Neural cell (in vitro differentiated cells): ENCODE data around the gene IHH. TPM values are rescaled to one million over a fixed set of nuclear protein-coding genes. Genes with fewer than 3 reads are reported as not detected.

Experiments used
- H2AFZ ChIP-seq: fragments of 200-600, 300-800 bp; sonication (generic), shearing (Covaris generic); 2 replicates; pipeline ENCODE4 v1.6.0; 2014; ENCODE audit warnings: low read depth, mild to moderate bottlenecking, antibody characterized with exemption, low read length, moderate library complexity
- H3F3A ChIP-seq: fragments of 200-600 bp; shearing (Covaris generic); 2 replicates; pipeline ENCODE4 v1.6.1; 2016; ENCODE audit warnings: mild to moderate bottlenecking, moderate library complexity, mixed read lengths, antibody characterized with exemption, low read length; ENCODE audit not compliant: insufficient read depth, poor library complexity, severe bottlenecking
- H3K27ac ChIP-seq: fragments of 200-600, 300-800 bp; sonication (generic), shearing (Covaris generic); 2 replicates; pipeline ENCODE4 v1.5.1; 2014; ENCODE audit warnings: mild to moderate bottlenecking, low read length, moderate library complexity
- H3K27me3 ChIP-seq: fragments of 300-800, 200-600 bp; sonication (generic), shearing (Covaris generic); 2 replicates; pipeline ENCODE4 v1.6.0; 2014; ENCODE audit warnings: mild to moderate bottlenecking, low read depth, low read length, moderate library complexity; ENCODE audit not compliant: insufficient read depth
- H3K36me3 ChIP-seq: fragments of 300-800, 200-600 bp; sonication (generic), shearing (Covaris generic); 2 replicates; pipeline ENCODE4 v1.5.1; 2014; ENCODE audit warnings: mild to moderate bottlenecking, antibody characterized with exemption, low read length, moderate library complexity; ENCODE audit not compliant: insufficient read depth
- H3K4me2 ChIP-seq: fragments of 300-800, 200-600 bp; sonication (generic), shearing (Covaris generic); 2 replicates; pipeline ENCODE4 v1.6.0; 2014; ENCODE audit warnings: mild to moderate bottlenecking, low read length
- H3K4me3 ChIP-seq: fragments of 300-800, 200-600 bp; sonication (generic), shearing (Covaris generic); 2 replicates; pipeline ENCODE4 v1.5.1; 2014; ENCODE audit warnings: mild to moderate bottlenecking, low read length, moderate library complexity
- H3K79me2 ChIP-seq: fragments of 200-600 bp; shearing (Covaris generic); replicated peaks from 2 replicates; pipeline ENCODE4 v1.6.0; 2014; ENCODE audit warnings: mild to moderate bottlenecking, low read length, moderate library complexity; ENCODE audit not compliant: insufficient read depth
- H3K9ac ChIP-seq: fragments of 300-800, 200-600 bp; sonication (generic), shearing (Covaris generic); 2 replicates; pipeline ENCODE4 v1.6.1; 2016; ENCODE audit warnings: mild to moderate bottlenecking, low read length, mixed read lengths
- H3K9me2 ChIP-seq: fragments of 200-600 bp; shearing (Covaris generic); 2 replicates; pipeline ENCODE4 v1.6.1; 2016; ENCODE audit warnings: mild to moderate bottlenecking, low read length, mixed read lengths; ENCODE audit not compliant: insufficient read depth
- H3K9me3 ChIP-seq: fragments of 200-600, 300-800 bp; sonication (generic), shearing (Covaris generic); 2 replicates; pipeline ENCODE4 v1.6.1; 2016; ENCODE audit warnings: mild to moderate bottlenecking, mixed run types, low read length, moderate library complexity, mixed read lengths
- H4K20me1 ChIP-seq: fragments of 200-600 bp; shearing (Covaris generic); 2 replicates; pipeline ENCODE4 v1.6.1; 2016; ENCODE audit warnings: mild to moderate bottlenecking, mixed run types; ENCODE audit not compliant: insufficient read depth
- EP300 ChIP-seq: fragments of 450-650 bp; conservative IDR thresholded peaks from 2 replicates; pipeline ENCODE4 v1.6.1; 2014; ENCODE audit warnings: antibody characterized with exemption, mild to moderate bottlenecking, moderate library complexity; ENCODE audit not compliant: poor library complexity, severe bottlenecking
- EZH2 ChIP-seq: fragments of 200-600, 300-800 bp; shearing (Covaris generic), sonication (generic); IDR thresholded peaks from 2 replicates; pipeline ENCODE4 v1.6.1; 2014; ENCODE audit warnings: antibody characterized with exemption, low read length, borderline replicate concordance, mild to moderate bottlenecking; ENCODE audit not compliant: insufficient read depth, poor library complexity, severe bottlenecking
- MXI1 ChIP-seq: fragments of 450-650 bp; conservative IDR thresholded peaks from 2 replicates; pipeline ENCODE4 v1.6.1; 2014; ENCODE audit warnings: antibody characterized with exemption, mild to moderate bottlenecking; ENCODE audit not compliant: poor library complexity, severe bottlenecking
- POLR2AphosphoS5 ChIP-seq: IDR thresholded peaks from 2 replicates; pipeline ENCODE4 v1.6.1; 2012
- RAD21 ChIP-seq: fragments of 450-650 bp; conservative IDR thresholded peaks from 2 replicates; pipeline ENCODE4 v1.6.1; 2014; ENCODE audit warnings: antibody characterized with exemption, mild to moderate bottlenecking, moderate library complexity
- SMC3 ChIP-seq: fragments of 450-650 bp; conservative IDR thresholded peaks from 2 replicates; pipeline ENCODE4 v1.6.1; 2014; ENCODE audit warnings: antibody characterized with exemption, mild to moderate bottlenecking, moderate library complexity; ENCODE audit not compliant: poor library complexity
- TAF1 ChIP-seq: IDR thresholded peaks from 2 replicates; pipeline ENCODE4 v1.6.1; 2012; ENCODE audit warnings: low read depth
- polyA plus RNA-seq: library from polyadenylated mRNA; depleted of rRNA; stranded (reverse); fragments of >200 nt; gene quantifications from 2 replicates; pipeline ENCODE4 v1.2.3, GENCODE V29; 2014
- TF ChIP-seq, protein P1 (sequence below): IDR thresholded peaks from 2 replicates; pipeline ENCODE4 v1.6.1; 2012; ENCODE audit warnings: borderline replicate concordance
- TF ChIP-seq, protein P2 (sequence below): fragments of 450-650 bp; IDR thresholded peaks from 2 replicates; pipeline ENCODE4 v1.5.1; 2014; ENCODE audit warnings: antibody characterized with exemption, mild to moderate bottlenecking, moderate library complexity; ENCODE audit not compliant: poor library complexity, severe bottlenecking

The IHH gene
- polyA plus RNA-seq, 1 donor from 2014 or later: not detected

DNA sequence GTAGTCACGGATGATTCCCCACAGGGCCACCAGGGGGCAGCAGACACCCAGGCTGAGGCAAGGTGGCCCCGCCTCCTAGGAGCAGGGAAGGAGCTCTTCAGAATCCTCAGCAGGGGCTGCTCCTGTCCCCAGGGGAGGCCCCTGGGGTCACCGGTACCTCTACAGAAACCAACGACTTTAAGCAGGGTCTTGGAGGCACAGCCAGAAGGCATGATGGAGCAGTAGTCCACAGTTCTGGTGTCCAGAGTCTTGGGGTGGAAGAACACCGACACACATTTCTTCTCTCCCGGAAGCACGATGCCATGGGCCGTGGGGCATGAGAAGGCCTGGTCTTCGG is 30.9 kb downstream of the IHH start:
- TF ChIP-seq SMC3: peak; percentile 90
- TF ChIP-seq, protein P1, sequence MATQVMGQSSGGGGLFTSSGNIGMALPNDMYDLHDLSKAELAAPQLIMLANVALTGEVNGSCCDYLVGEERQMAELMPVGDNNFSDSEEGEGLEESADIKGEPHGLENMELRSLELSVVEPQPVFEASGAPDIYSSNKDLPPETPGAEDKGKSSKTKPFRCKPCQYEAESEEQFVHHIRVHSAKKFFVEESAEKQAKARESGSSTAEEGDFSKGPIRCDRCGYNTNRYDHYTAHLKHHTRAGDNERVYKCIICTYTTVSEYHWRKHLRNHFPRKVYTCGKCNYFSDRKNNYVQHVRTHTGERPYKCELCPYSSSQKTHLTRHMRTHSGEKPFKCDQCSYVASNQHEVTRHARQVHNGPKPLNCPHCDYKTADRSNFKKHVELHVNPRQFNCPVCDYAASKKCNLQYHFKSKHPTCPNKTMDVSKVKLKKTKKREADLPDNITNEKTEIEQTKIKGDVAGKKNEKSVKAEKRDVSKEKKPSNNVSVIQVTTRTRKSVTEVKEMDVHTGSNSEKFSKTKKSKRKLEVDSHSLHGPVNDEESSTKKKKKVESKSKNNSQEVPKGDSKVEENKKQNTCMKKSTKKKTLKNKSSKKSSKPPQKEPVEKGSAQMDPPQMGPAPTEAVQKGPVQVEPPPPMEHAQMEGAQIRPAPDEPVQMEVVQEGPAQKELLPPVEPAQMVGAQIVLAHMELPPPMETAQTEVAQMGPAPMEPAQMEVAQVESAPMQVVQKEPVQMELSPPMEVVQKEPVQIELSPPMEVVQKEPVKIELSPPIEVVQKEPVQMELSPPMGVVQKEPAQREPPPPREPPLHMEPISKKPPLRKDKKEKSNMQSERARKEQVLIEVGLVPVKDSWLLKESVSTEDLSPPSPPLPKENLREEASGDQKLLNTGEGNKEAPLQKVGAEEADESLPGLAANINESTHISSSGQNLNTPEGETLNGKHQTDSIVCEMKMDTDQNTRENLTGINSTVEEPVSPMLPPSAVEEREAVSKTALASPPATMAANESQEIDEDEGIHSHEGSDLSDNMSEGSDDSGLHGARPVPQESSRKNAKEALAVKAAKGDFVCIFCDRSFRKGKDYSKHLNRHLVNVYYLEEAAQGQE: no peak
- peak; percentile 85 for TF ChIP-seq RAD21
- no peak for TF ChIP-seq POLR2AphosphoS5
- TF ChIP-seq, protein P2, sequence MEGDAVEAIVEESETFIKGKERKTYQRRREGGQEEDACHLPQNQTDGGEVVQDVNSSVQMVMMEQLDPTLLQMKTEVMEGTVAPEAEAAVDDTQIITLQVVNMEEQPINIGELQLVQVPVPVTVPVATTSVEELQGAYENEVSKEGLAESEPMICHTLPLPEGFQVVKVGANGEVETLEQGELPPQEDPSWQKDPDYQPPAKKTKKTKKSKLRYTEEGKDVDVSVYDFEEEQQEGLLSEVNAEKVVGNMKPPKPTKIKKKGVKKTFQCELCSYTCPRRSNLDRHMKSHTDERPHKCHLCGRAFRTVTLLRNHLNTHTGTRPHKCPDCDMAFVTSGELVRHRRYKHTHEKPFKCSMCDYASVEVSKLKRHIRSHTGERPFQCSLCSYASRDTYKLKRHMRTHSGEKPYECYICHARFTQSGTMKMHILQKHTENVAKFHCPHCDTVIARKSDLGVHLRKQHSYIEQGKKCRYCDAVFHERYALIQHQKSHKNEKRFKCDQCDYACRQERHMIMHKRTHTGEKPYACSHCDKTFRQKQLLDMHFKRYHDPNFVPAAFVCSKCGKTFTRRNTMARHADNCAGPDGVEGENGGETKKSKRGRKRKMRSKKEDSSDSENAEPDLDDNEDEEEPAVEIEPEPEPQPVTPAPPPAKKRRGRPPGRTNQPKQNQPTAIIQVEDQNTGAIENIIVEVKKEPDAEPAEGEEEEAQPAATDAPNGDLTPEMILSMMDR: peak; percentile 95
- no peak for TF ChIP-seq EP300
- TF ChIP-seq EZH2: no peak
- TF ChIP-seq TAF1: no peak
- TF ChIP-seq MXI1: no peak

DNA sequence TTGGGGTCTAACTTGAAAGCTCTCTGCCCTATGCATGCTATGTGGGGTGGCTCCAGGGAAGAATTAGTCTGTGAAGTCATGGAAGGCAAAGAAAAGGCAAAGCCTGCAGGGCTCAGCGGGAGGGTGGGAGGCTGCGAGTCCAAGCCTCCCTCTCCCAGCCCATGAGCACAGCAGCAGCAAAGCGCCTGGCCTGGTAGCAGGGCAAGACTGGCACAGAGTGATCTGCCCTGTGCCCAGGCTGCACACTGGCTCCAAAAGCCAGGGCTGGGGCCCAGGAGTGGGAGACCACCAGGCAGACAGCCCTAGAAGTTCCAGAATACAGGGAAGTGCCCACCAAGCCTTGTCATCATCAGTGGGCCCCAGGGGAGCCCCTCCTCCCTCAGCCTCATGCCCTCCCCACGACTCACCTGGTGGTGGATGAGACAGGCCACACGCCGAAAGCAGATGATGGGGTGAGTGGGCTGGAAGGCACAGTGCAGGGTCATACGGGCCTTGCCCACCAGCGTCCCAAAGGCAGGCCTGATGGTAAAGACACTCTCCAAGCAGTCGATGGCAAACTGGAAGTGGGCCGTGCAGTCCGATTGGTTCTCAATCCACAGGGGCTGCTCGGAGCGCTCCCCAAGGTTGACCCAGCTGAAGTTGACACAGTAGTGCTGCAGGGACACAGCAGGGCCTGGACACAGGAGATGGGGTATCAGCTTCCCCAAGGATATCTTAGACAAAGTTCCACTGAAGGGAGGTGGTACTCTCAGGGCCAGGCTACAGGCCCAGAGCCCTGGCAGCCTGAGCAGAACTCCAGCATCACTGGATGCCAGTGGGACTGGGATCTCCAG is 31.5 kb downstream of the IHH start:
- Histone ChIP-seq H3K27ac (no peak overlapping the region), H3F3A (no peaks in the 10 kb centered on the region), H3K9me2 (no peaks in the 10 kb centered on the region), H3K4me3 (no peak overlapping the region), H3K36me3 (no peaks in the 10 kb centered on the region), H3K9me3 (no peaks in the 10 kb centered on the region), H2AFZ (no peak overlapping the region), H3K9ac (no peak overlapping the region), H4K20me1 (no peaks in the 10 kb centered on the region), H3K27me3 (no peaks in the 10 kb centered on the region), H3K79me2 (no peaks in the 10 kb centered on the region), H3K4me2 (no peak overlapping the region)
- no peak for TF ChIP-seq POLR2AphosphoS5

More for the DNA sequence above, 30.9 kb downstream of the IHH start:
- H3K79me2 ChIP-seq: no peaks in the 10 kb centered on the region
- H3K27me3 ChIP-seq: no peaks in the 10 kb centered on the region
- no peak overlapping the region for H3K9ac ChIP-seq
- no peak overlapping the region for H3K4me3 ChIP-seq
- H3K27ac ChIP-seq: no peak overlapping the region
- H3F3A ChIP-seq: no peaks in the 10 kb centered on the region
- H2AFZ ChIP-seq: no peak overlapping the region
- no peaks in the 10 kb centered on the region for H3K36me3 ChIP-seq
- H3K9me2 ChIP-seq: no peaks in the 10 kb centered on the region
- H4K20me1 ChIP-seq: no peaks in the 10 kb centered on the region
- no peaks in the 10 kb centered on the region for H3K9me3 ChIP-seq
- H3K4me2 ChIP-seq: no peak overlapping the region
